Activated effector memory CD4-positive, alpha-beta T cell treated with Interleukin-2 at 50 U/mL for 16 hours (primary cell): ENCODE results near the gene C2CD2.

Experiments used
- DNase-seq: peaks from one replicate; pipeline ENCODE4 v3.0.0-alpha.2; 2020

The C2CD2 gene

DNA sequence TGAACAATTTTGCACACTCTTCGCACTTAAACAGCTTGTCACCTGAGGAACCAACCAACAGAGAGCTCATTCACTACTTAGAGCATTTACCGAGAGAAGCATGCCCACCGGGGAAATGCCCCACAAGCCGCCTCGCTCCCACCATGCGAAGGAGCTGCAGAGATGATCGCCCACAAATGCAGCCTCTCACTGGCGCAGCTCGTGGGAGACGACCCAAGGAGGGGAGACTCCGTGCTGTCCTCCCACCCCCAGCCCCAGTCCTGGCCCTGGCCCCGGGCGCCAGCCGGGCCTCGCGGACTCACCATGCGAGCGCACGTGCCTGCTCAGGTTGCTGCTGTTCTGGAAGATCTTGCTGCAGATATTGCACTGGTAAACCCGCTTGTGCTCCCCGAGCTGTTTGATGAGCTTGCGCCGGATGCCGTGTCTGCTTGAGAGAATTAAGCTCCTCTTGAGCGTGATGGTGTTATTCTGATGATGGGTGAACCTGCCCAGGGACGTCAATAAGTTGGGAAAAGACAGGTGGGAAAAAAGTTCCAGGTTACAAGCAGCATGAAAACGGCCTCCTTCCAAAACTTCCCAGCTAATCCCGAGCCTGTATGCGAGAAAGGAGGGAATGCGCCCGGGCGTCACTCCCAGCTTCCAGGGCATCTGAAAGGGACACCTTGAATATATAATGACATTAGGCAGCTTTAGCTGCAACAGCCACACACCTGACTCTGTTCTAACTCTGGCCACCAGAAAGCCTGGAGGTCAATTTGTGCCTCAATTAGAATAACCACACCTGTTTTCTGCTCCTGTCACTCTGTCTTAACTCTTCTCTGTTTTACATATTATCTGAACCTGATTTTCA lies 117.4 kb downstream of the C2CD2 start:
- no peak for DNase-seq

DNA sequence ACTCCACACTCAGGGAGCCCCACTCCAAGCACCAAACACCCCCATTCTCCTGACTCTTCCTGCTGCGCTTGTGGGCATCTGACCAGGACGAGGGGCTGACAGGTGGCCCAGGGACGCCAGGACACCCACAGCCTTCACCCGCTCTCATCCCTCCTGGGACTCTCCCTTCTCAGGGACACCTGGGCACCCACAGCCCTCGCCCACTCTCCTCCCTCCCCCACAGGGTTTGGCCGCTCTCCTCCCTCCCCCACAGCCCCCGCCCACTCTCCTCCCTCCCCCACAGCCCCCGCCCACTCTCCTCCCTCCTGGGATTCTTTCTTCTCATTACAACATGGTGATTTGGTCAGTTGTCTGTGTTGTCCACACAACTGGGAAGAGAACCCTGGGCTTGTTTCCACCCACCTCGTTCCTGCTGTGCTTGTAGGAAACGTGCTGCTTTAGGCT lies 118.1 kb downstream of the C2CD2 start:
- DNase-seq: no peak
